CD4-positive, CD25-positive, alpha-beta regulatory T cell (primary cell): ENCODE data around the gene TSPAN2. TPM values are rescaled to one million over a fixed set of nuclear protein-coding genes. Genes with fewer than 3 reads are reported as not detected.

Source experiments
- ATAC-seq, 2 donors: fragments of 150-1000 bp; cut with Tn5 transposase; one replicate each; pipeline ENCODE4 v1.10.0; 2021; ENCODE audit warnings: low read depth in 2 of 2, moderate number of reproducible peaks in 2 of 2, moderate library complexity in 1 of 2
- DNase-seq, 3 donors: peaks; one replicate each; pipeline versions ENCODE4 v3.0.0 to v3.0.0-alpha.2; 2012 to 2022; ENCODE audit warnings: mixed read lengths in 1 of 3
- H3K27ac ChIP-seq: one replicate; pipeline ENCODE4 v1.7.0; 2013; ENCODE audit warnings: mild to moderate bottlenecking, low read length; ENCODE audit not compliant: insufficient read depth, poor library complexity, severe bottlenecking
- H3K27me3 ChIP-seq: one replicate; pipeline ENCODE4 v1.7.0; 2013; ENCODE audit warnings: low read length; ENCODE audit not compliant: control insufficient read depth, insufficient read depth
- H3K36me3 ChIP-seq: one replicate; pipeline ENCODE4 v1.7.0; 2013; ENCODE audit warnings: mild to moderate bottlenecking, low read length, moderate library complexity; ENCODE audit not compliant: control insufficient read depth, insufficient read depth
- H3K4me1 ChIP-seq: 2 replicates; pipeline ENCODE4 v1.7.0; 2013; ENCODE audit warnings: mild to moderate bottlenecking, low read length; ENCODE audit not compliant: insufficient read depth, control insufficient read depth, poor library complexity, severe bottlenecking
- H3K4me3 ChIP-seq: one replicate; pipeline ENCODE4 v1.7.0; 2013; ENCODE audit warnings: low read depth, mild to moderate bottlenecking, low read length, moderate library complexity
- H3K9me3 ChIP-seq, 2 experiments: 1 replicate in 1 of 2; 2 replicates in 1 of 2; pipeline ENCODE4 v1.7.0; 2013; ENCODE audit warnings: low read length in 2 of 2, mild to moderate bottlenecking in 1 of 2, moderate library complexity in 1 of 2; ENCODE audit not compliant: control insufficient read depth in 2 of 2
- H3K27ac Mint-ChIP-seq, 3 donors: one replicate each; pipeline ENCODE4 v1.8.0; 2020 to 2022; ENCODE audit warnings: mild to moderate bottlenecking in 3 of 3, mixed read lengths in 3 of 3, moderate library complexity in 2 of 3
- H3K27me3 Mint-ChIP-seq: one replicate; pipeline ENCODE4 v1.8.0; 2022; ENCODE audit warnings: mild to moderate bottlenecking, mixed read lengths
- H3K36me3 Mint-ChIP-seq: one replicate; pipeline ENCODE4 v1.8.0; 2020; ENCODE audit warnings: mixed read lengths
- H3K4me1 Mint-ChIP-seq, 4 donors: one replicate each; pipeline ENCODE4 v1.8.0; 2020 to 2022; ENCODE audit warnings: mixed read lengths in 4 of 4, mild to moderate bottlenecking in 1 of 4
- H3K4me3 Mint-ChIP-seq, 4 donors: one replicate each; pipeline ENCODE4 v1.8.0; 2020 to 2022; ENCODE audit warnings: mild to moderate bottlenecking in 4 of 4, mixed read lengths in 4 of 4, moderate library complexity in 3 of 4
- H3K9me3 Mint-ChIP-seq, 7 donors: one replicate each; pipeline ENCODE4 v1.8.0; 2020 to 2022; ENCODE audit warnings: mixed read lengths in 7 of 7, mild to moderate bottlenecking in 3 of 7, moderate library complexity in 2 of 7
- polyA plus RNA-seq, 4 donors: library from polyadenylated mRNA; unstranded; fragments of 300-500 nt; fragmentation: Illumina TruSeq; gene quantifications; one replicate each; pipeline ENCODE4 v1.2.3, GENCODE V29; 2021
- total RNA-seq: library from RNA; stranded (reverse); gene quantifications from one replicate; pipeline ENCODE4 v1.2.3, GENCODE V29; 2022

TSPAN2 gene
- total and polyA plus RNA-seq, 5 donors from 2014 or later = 1.1 to 5.0 (median 3.3) TPM

GRCh38 chr1:115121793-115122192 lies 32.5 kb upstream of the TSPAN2 start:
- Histone ChIP-seq H3K4me3 (no peak overlapping the region), H3K27me3 (peaks cover 10% of the 10 kb centered on the region), H3K27ac (no peak overlapping the region), H3K4me1 (no peaks in the 10 kb centered on the region), H3K36me3 (no peaks in the 10 kb centered on the region), H3K9me3 (peaks cover 22 to 32% of the 10 kb centered on the region in 2 experiments)
- Mint-ChIP-seq H3K36me3 (no peaks in the 10 kb centered on the region), H3K4me3 (no peak overlapping the region), H3K27me3 (peaks cover 43% of the 10 kb centered on the region), H3K4me1 (no peaks in the 10 kb centered on the region), H3K27ac (no peak overlapping the region), H3K9me3 (peaks cover 2 to 38% (median 10%) of the 10 kb centered on the region in 7 donors)
- DNase-seq (no peak), ATAC-seq (no peak)

- no peak overlapping the region for H3K27ac Mint-ChIP-seq
- H3K4me3 ChIP-seq = no peak overlapping the region
- H3K4me3 Mint-ChIP-seq = no peak overlapping the region
- no peaks in the 10 kb centered on the region for H3K4me1 ChIP-seq
- no peak overlapping the region for H3K27ac ChIP-seq
- no peaks in the 10 kb centered on the region for H3K4me1 Mint-ChIP-seq
- H3K27me3 ChIP-seq = peaks cover 10% of the 10 kb centered on the region
- no peak for DNase-seq
- peaks cover 22 to 32% of the 10 kb centered on the region in 2 experiments for H3K9me3 ChIP-seq
- ATAC-seq = no peak
- H3K36me3 Mint-ChIP-seq = no peaks in the 10 kb centered on the region
- H3K36me3 ChIP-seq = no peaks in the 10 kb centered on the region
- peaks cover 36% of the 10 kb centered on the region for H3K27me3 Mint-ChIP-seq
- peaks cover 2 to 38% (median 10%) of the 10 kb centered on the region in 7 donors for H3K9me3 Mint-ChIP-seq
These were observed 31.0 kb upstream of the TSPAN2 start for GRCh38 chr1:115120296-115120695.

GRCh38 chr1:115118611-115119010 lies 29.3 kb upstream of the TSPAN2 start:
- peaks cover 8% of the 10 kb centered on the region for H3K27me3 ChIP-seq
- H3K4me1 ChIP-seq = no peaks in the 10 kb centered on the region
- H3K36me3 ChIP-seq = no peaks in the 10 kb centered on the region
- ATAC-seq = no peak
- Mint-ChIP-seq H3K9me3 (peaks cover 2 to 32% (median 7%) of the 10 kb centered on the region in 7 donors), H3K4me1 (no peaks in the 10 kb centered on the region), H3K36me3 (no peaks in the 10 kb centered on the region), H3K4me3 (no peak overlapping the region), H3K27ac (no peak overlapping the region), H3K27me3 (peaks cover 28% of the 10 kb centered on the region)
- H3K4me3 ChIP-seq = no peak overlapping the region
- H3K9me3 ChIP-seq = peaks cover 15 to 27% of the 10 kb centered on the region in 2 experiments
- H3K27ac ChIP-seq = no peak overlapping the region
- no peak for DNase-seq

- H3K4me1 Mint-ChIP-seq = no peaks in the 10 kb centered on the region
- peaks cover 2 to 27% (median 7%) of the 10 kb centered on the region in 7 donors for H3K9me3 Mint-ChIP-seq
- H3K4me3 ChIP-seq = no peak overlapping the region
- ATAC-seq = no peak
- H3K36me3 ChIP-seq = no peaks in the 10 kb centered on the region
- H3K27ac Mint-ChIP-seq = no peak overlapping the region
- DNase-seq = no peak
- no peaks in the 10 kb centered on the region for H3K36me3 Mint-ChIP-seq
- no peak overlapping the region for H3K4me3 Mint-ChIP-seq
- peaks cover 8% of the 10 kb centered on the region for H3K27me3 ChIP-seq
- H3K9me3 ChIP-seq = peaks cover 10 to 22% of the 10 kb centered on the region in 2 experiments
- no peaks in the 10 kb centered on the region for H3K4me1 ChIP-seq
- H3K27ac ChIP-seq = no peak overlapping the region
- peaks cover 28% of the 10 kb centered on the region for H3K27me3 Mint-ChIP-seq
These were observed 28.8 kb upstream of the TSPAN2 start for GRCh38 chr1:115118086-115118485.

- DNase-seq (no peak), ATAC-seq (no peak)
- Mint-ChIP-seq H3K4me3 (no peak overlapping the region), H3K9me3 (peaks cover 2 to 22% (median 6%) of the 10 kb centered on the region in 7 donors), H3K27ac (no peak overlapping the region), H3K4me1 (peaks cover 0 to 4% (median under 1%) of the 10 kb centered on the region in 4 donors), H3K36me3 (no peaks in the 10 kb centered on the region), H3K27me3 (peaks cover 28% of the 10 kb centered on the region)
- H3K36me3 ChIP-seq = no peaks in the 10 kb centered on the region
- H3K27ac ChIP-seq = no peak overlapping the region
- H3K27me3 ChIP-seq = peaks cover 8% of the 10 kb centered on the region
- H3K4me1 ChIP-seq = peaks cover 7% of the 10 kb centered on the region
- peaks cover 8 to 14% of the 10 kb centered on the region in 2 experiments for H3K9me3 ChIP-seq
- H3K4me3 ChIP-seq = no peak overlapping the region
These were observed 28.0 kb upstream of the TSPAN2 start for GRCh38 chr1:115117298-115117697.

GRCh38 chr1:115116512-115116911 lies 27.2 kb upstream of the TSPAN2 start:
- no peak overlapping the region for H3K4me3 ChIP-seq
- DNase-seq = no peak
- H3K36me3 Mint-ChIP-seq = no peaks in the 10 kb centered on the region
- peaks cover 28% of the 10 kb centered on the region for H3K27me3 Mint-ChIP-seq
- no peak overlapping the region for H3K27ac Mint-ChIP-seq
- peaks cover 4% of the 10 kb centered on the region for H3K27me3 ChIP-seq
- no peak overlapping the region for H3K27ac ChIP-seq
- peaks cover 2 to 14% (median 6%) of the 10 kb centered on the region in 7 donors for H3K9me3 Mint-ChIP-seq
- H3K4me1 ChIP-seq = peaks cover 8% of the 10 kb centered on the region
- H3K36me3 ChIP-seq = no peaks in the 10 kb centered on the region
- H3K4me1 Mint-ChIP-seq = peaks cover 0 to 4% (median 1%) of the 10 kb centered on the region in 4 donors
- ATAC-seq = no peak
- no peak overlapping the region for H3K4me3 Mint-ChIP-seq
- peaks cover 3 to 6% of the 10 kb centered on the region in 2 experiments for H3K9me3 ChIP-seq

GRCh38 chr1:115115521-115116161 lies 26.3 kb upstream of the TSPAN2 start:
- H3K27ac ChIP-seq = no peak overlapping the region
- no peaks in the 10 kb centered on the region for H3K36me3 ChIP-seq
- Mint-ChIP-seq H3K27me3 (peaks cover 27% of the 10 kb centered on the region), H3K4me1 (peaks cover 0 to 4% (median 1%) of the 10 kb centered on the region in 4 donors), H3K27ac (peak overlapping the region in 1 of 3 donors; percentile 14), H3K36me3 (no peaks in the 10 kb centered on the region), H3K4me3 (no peak overlapping the region), H3K9me3 (peaks cover 0 to 10% (median 2%) of the 10 kb centered on the region in 7 donors)
- H3K4me1 ChIP-seq = peaks cover 8% of the 10 kb centered on the region
- H3K9me3 ChIP-seq = peaks cover 2 to 5% of the 10 kb centered on the region in 2 experiments
- H3K4me3 ChIP-seq = no peak overlapping the region
- H3K27me3 ChIP-seq = peaks cover 4% of the 10 kb centered on the region
- ATAC-seq (no peak), DNase-seq (no peak)

- no peak for DNase-seq
- peaks cover 0 to 4% (median 1%) of the 10 kb centered on the region in 4 donors for H3K4me1 Mint-ChIP-seq
These were observed 25.0 kb upstream of the TSPAN2 start for GRCh38 chr1:115114308-115114707.

More at GRCh38 chr1:115114308-115114707, 25.0 kb upstream of the TSPAN2 start:
- H3K9me3 ChIP-seq = no peaks in the 10 kb centered on the region
- ATAC-seq = no peak
- H3K4me3 Mint-ChIP-seq = no peak overlapping the region
- no peaks in the 10 kb centered on the region for H3K36me3 Mint-ChIP-seq
- peaks cover 0 to 6% (median 3%) of the 10 kb centered on the region in 7 donors for H3K9me3 Mint-ChIP-seq
- H3K36me3 ChIP-seq = no peaks in the 10 kb centered on the region
- H3K27me3 Mint-ChIP-seq = peaks cover 13% of the 10 kb centered on the region
- H3K4me1 ChIP-seq = peaks cover 8% of the 10 kb centered on the region
- H3K27me3 ChIP-seq = peaks cover 2% of the 10 kb centered on the region
- H3K27ac ChIP-seq = no peak overlapping the region
- H3K4me3 ChIP-seq = no peak overlapping the region
- peak overlapping the region in 1 of 3 donors; percentile 5 for H3K27ac Mint-ChIP-seq
